Skeletal muscle cell (primary cell): Measurements from ENCODE around the gene CRTC1.

Experiments
- DNase-seq: peaks from one replicate; pipeline ENCODE4 v3.0.0-alpha.2; 2010; ENCODE audit warnings: low read depth
- H3K4me3 ChIP-seq: 2 replicates; pipeline ENCODE4 v1.5.1; 2011; ENCODE audit warnings: low read depth, mild to moderate bottlenecking, control low read depth, low read length, moderate library complexity

The CRTC1 gene

GRCh38 chr19:18760440-18761383 is 77.2 kb downstream of the CRTC1 start:
- no peak for DNase-seq
- H3K4me3 ChIP-seq = no peak overlapping the region

GRCh38 chr19:18761531-18762110 is 78.1 kb downstream of the CRTC1 start:
- no peak overlapping the region for H3K4me3 ChIP-seq
- no peak for DNase-seq

- no peak overlapping the region for H3K4me3 ChIP-seq
These were observed 78.9 kb downstream of the CRTC1 start for GRCh38 chr19:18762125-18763023.

GRCh38 chr19:18763674-18764590 is 80.5 kb downstream of the CRTC1 start:
- H3K4me3 ChIP-seq = no peak overlapping the region
- DNase-seq = no peak

More at GRCh38 chr19:18762125-18763023, 78.9 kb downstream of the CRTC1 start:
- no peak for DNase-seq

- no peak overlapping the region for H3K4me3 ChIP-seq
- DNase-seq = no peak
These were observed 81.1 kb downstream of the CRTC1 start for GRCh38 chr19:18764591-18765051.

- no peak for DNase-seq
- H3K4me3 ChIP-seq = no peak overlapping the region
These were observed 81.7 kb downstream of the CRTC1 start for GRCh38 chr19:18765224-18765623.

- no peak overlapping the region for H3K4me3 ChIP-seq
- no peak for DNase-seq
These were observed 84.7 kb downstream of the CRTC1 start for GRCh38 chr19:18768046-18768771.

GRCh38 chr19:18768997-18769891 is 85.8 kb downstream of the CRTC1 start:
- no peak for DNase-seq
- H3K4me3 ChIP-seq = no peak overlapping the region

GRCh38 chr19:18769989-18770528 is 86.6 kb downstream of the CRTC1 start:
- no peak overlapping the region for H3K4me3 ChIP-seq
- DNase-seq = no peak

- no peak for DNase-seq
- H3K4me3 ChIP-seq = no peak overlapping the region
These were observed 87.3 kb downstream of the CRTC1 start for GRCh38 chr19:18770663-18771327.

- DNase-seq = no peak
- no peak overlapping the region for H3K4me3 ChIP-seq
These were observed 88.1 kb downstream of the CRTC1 start for GRCh38 chr19:18771328-18772242.

GRCh38 chr19:18772620-18773587 is 89.4 kb downstream of the CRTC1 start:
- no peak for DNase-seq
- no peak overlapping the region for H3K4me3 ChIP-seq

GRCh38 chr19:18773682-18774081 is 90.2 kb downstream of the CRTC1 start:
- no peak overlapping the region for H3K4me3 ChIP-seq
- no peak for DNase-seq

- no peak overlapping the region for H3K4me3 ChIP-seq
- DNase-seq = no peak
These were observed 90.6 kb downstream of the CRTC1 start for GRCh38 chr19:18774107-18774506.
